DOHH2 (cell line): ENCODE measurements around the gene FLYWCH1.

Experiments used
- H3F3A ChIP-seq: fragments of 200-600 bp; sonication (generic), shearing (Covaris generic); 2 replicates; pipeline ENCODE4 v1.6.0; 2016; ENCODE audit warnings: antibody characterized with exemption, mild to moderate bottlenecking; ENCODE audit not compliant: control insufficient read depth, insufficient read depth
- H3K27ac ChIP-seq: fragments of 200-600 bp; sonication (generic); 2 replicates; pipeline ENCODE4 v1.5.1; 2014; ENCODE audit warnings: low read depth, mild to moderate bottlenecking, low read length, moderate library complexity
- H3K27me3 ChIP-seq: fragments of 200-600 bp; sonication (generic); 2 replicates; pipeline ENCODE4 v1.6.1; 2014; ENCODE audit warnings: mild to moderate bottlenecking, low read length, mixed read lengths; ENCODE audit not compliant: control insufficient read depth
- H3K36me3 ChIP-seq: fragments of 200-600 bp; sonication (generic); 2 replicates; pipeline ENCODE4 v1.6.1; 2014; ENCODE audit warnings: mild to moderate bottlenecking, low read length, moderate library complexity, mixed read lengths; ENCODE audit not compliant: control insufficient read depth
- H3K4me1 ChIP-seq: fragments of 200-600 bp; sonication (generic); 2 replicates; pipeline ENCODE4 v1.6.1; 2014; ENCODE audit warnings: mild to moderate bottlenecking, low read length, mixed read lengths; ENCODE audit not compliant: control insufficient read depth
- H3K4me2 ChIP-seq: fragments of 200-600 bp; sonication (generic); 2 replicates; pipeline ENCODE4 v1.6.0; 2014; ENCODE audit warnings: mild to moderate bottlenecking, low read length, moderate library complexity
- H3K4me3 ChIP-seq: fragments of 200-600 bp; sonication (generic); 2 replicates; pipeline ENCODE4 v1.5.1; 2014; ENCODE audit warnings: mild to moderate bottlenecking, low read length, mixed read lengths
- H3K79me2 ChIP-seq: fragments of 200-600 bp; sonication (generic); 2 replicates; pipeline ENCODE4 v1.6.1; 2014; ENCODE audit warnings: mild to moderate bottlenecking, low read length, mixed read lengths; ENCODE audit not compliant: control insufficient read depth
- H3K9me2 ChIP-seq: fragments of 200-600 bp; sonication (generic); replicated peaks from 2 replicates; pipeline ENCODE4 v1.6.1; 2014; ENCODE audit warnings: mild to moderate bottlenecking, low read length, mixed read lengths; ENCODE audit not compliant: control insufficient read depth
- H3K9me3 ChIP-seq: fragments of 200-600 bp; sonication (generic); 2 replicates; pipeline ENCODE4 v1.6.1; 2014; ENCODE audit warnings: antibody characterized with exemption, low read length, mixed read lengths; ENCODE audit not compliant: control insufficient read depth, insufficient read depth
- H4K20me1 ChIP-seq: fragments of 200-600 bp; sonication (generic); 2 replicates; pipeline ENCODE4 v1.6.0; 2014; ENCODE audit warnings: low read depth, mild to moderate bottlenecking, antibody characterized with exemption, low read length, moderate library complexity; ENCODE audit not compliant: control insufficient read depth, insufficient read depth
- CTCF ChIP-seq: fragments of 200-600 bp; sonication (generic); IDR thresholded peaks from one replicate; pipeline ENCODE4 v1.5.1; 2014; ENCODE audit warnings: antibody characterized with exemption, mild to moderate bottlenecking, low read depth, low read length; ENCODE audit not compliant: poor library complexity, severe bottlenecking
- EZH2phosphoT487 ChIP-seq: fragments of 200-600 bp; sonication (generic); IDR thresholded peaks from 2 replicates; pipeline ENCODE4 v1.6.1; 2017; ENCODE audit warnings: borderline replicate concordance, mild to moderate bottlenecking, antibody characterized with exemption, low read length, moderate library complexity, mixed read lengths

FLYWCH1 gene

GRCh38 chr16:2910441-2910969 is 1.2 kb upstream of the FLYWCH1 start:
- no peak overlapping the region for H3K4me2 ChIP-seq
- peaks cover 7% of the 10 kb centered on the region for H3F3A ChIP-seq
- H3K79me2 ChIP-seq = peaks cover 15% of the 10 kb centered on the region
- no peak overlapping the region for H3K4me3 ChIP-seq
- peaks cover 21% of the 10 kb centered on the region for H3K4me1 ChIP-seq
- H4K20me1 ChIP-seq = no peaks in the 10 kb centered on the region; the same call in 1 of the 2 replicates
- H3K9me2 ChIP-seq = no peaks in the 10 kb centered on the region
- H3K27ac ChIP-seq = no peak overlapping the region
- peaks cover 13% of the 10 kb centered on the region for H3K36me3 ChIP-seq
- no peaks in the 10 kb centered on the region for H3K9me3 ChIP-seq
- H3K27me3 ChIP-seq = no peaks in the 10 kb centered on the region
- no peak for TF ChIP-seq CTCF

GRCh38 chr16:2912330-2913199 is 834 bp downstream of the FLYWCH1 start:
- no peak for TF ChIP-seq EZH2phosphoT487
- TF ChIP-seq CTCF = no peak
- peaks cover 16% of the 10 kb centered on the region for H3K4me1 ChIP-seq
- no peak overlapping the region for H3K27ac ChIP-seq

DNA sequence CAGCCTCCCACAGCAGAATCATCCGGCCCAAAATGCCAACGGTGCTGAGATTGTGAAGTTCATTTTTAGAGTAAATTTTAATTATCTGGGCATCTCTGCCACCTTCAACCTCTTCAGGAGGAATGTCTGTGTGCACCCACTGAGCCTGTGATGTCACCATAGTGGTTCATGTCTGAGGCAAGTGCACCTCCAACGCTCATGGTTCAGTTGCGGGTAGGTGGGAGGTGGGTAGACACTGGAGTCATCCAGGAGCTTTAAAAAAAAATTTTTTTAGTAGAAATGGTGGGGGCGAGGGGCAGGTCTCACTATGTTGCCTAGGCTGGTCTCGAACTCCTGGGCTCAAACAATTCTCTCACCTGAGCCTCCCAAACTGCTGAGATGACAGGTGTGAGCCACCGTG is 1.9 kb downstream of the FLYWCH1 start:
- H4K20me1 ChIP-seq = no peaks in the 10 kb centered on the region; the same call in 1 of the 2 replicates
- H3K4me1 ChIP-seq = peaks cover 16% of the 10 kb centered on the region
- H3K27me3 ChIP-seq = no peaks in the 10 kb centered on the region
- no peaks in the 10 kb centered on the region for H3K9me3 ChIP-seq
- H3K4me2 ChIP-seq = no peak overlapping the region; the same call in 1 of the 2 replicates
- no peak overlapping the region for H3K27ac ChIP-seq
- H3K4me3 ChIP-seq = no peak overlapping the region
- H3K36me3 ChIP-seq = peaks cover 18% of the 10 kb centered on the region
- H3F3A ChIP-seq = peaks cover 7% of the 10 kb centered on the region
- no peak for TF ChIP-seq EZH2phosphoT487
- no peak for TF ChIP-seq CTCF
- H3K79me2 ChIP-seq = peaks cover 15% of the 10 kb centered on the region
- no peaks in the 10 kb centered on the region for H3K9me2 ChIP-seq

More at GRCh38 chr16:2912330-2913199, 834 bp downstream of the FLYWCH1 start:
- no peaks in the 10 kb centered on the region for H3K9me2 ChIP-seq
- peak overlapping the region; percentile 96 for H3K4me3 ChIP-seq
- H3K9me3 ChIP-seq = no peaks in the 10 kb centered on the region
- H3K79me2 ChIP-seq = peaks cover 15% of the 10 kb centered on the region
- no peaks in the 10 kb centered on the region; the same call in 1 of the 2 replicates for H4K20me1 ChIP-seq
- peaks cover 18% of the 10 kb centered on the region for H3K36me3 ChIP-seq
- peaks cover 7% of the 10 kb centered on the region for H3F3A ChIP-seq
- H3K4me2 ChIP-seq = peak overlapping the region; percentile 96
- no peaks in the 10 kb centered on the region for H3K27me3 ChIP-seq
